Activated CD8-positive, alpha-beta memory T cell treated with anti-CD3 and anti-CD28 coated beads for 36 hours (primary cell): Measurements from ENCODE around the gene WWC1. TPM values are rescaled to one million over a fixed set of nuclear protein-coding genes. Genes with fewer than 3 reads are reported as not detected.

Source experiments
- CTCF ChIA-PET: fragments of 350-600 bp; sonication (Branson Sonifier 250); formaldehyde crosslinking; loops from one replicate; lab custom pipeline; 2021; ENCODE audit warnings: antibody characterized with exemption; lab: Charles Lee
- POLR2A ChIA-PET: fragments of 350-600 bp; sonication (Branson Sonifier 250); formaldehyde crosslinking; loops from one replicate; lab custom pipeline; 2021; ENCODE audit warnings: antibody characterized with exemption; lab: Charles Lee
- total RNA-seq, 2 experiments: library from RNA; stranded (reverse); gene quantifications; one replicate each; pipeline ENCODE4 v1.2.3, GENCODE V29; 2021

WWC1 gene
- total RNA-seq, 2 experiments from 2014 or later, result 1.9 to 3.2 TPM

DNA sequence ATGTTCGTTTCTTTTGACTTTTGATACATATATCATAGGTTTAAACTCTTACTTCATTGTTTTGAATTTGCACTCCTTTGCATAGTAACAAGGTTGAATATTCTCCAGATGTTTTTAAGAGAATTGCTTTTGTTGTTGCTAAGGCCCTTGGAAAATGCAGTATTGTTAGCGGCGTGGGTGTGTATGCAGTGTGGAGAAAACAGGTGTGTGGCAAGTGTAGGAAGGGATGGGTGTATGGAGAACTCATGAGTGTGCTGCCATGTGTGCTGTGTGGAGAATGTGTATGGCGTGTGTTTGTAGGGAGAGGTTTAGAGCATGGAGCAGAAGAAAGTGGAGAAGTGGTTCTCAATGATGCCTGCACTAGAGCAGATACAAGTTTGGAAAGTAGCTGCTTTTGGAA, 87.3 kb downstream of the WWC1 start:
- ChIA-PET POLR2A (no interaction called here), CTCF (no interaction called here)

DNA sequence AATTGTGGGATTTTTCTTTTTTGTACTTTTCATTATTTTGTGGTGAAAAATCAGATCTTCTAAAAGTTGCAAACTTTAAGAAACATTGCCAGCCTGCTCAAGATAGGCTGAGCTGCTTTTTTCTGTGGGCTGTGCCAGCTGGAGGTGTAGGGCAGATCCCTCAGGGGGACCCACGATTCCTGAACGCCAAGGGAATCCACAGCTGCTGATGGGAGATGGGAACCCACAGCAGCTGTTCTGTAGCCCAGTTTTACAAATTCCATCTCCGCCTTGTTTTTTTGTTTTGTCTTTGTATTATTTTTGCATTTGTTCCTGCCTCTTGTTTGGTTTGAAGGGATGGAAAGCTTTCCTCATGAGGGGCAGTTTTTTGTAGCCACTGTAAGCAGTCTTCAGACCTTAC, 91.0 kb downstream of the WWC1 start:
- ChIA-PET CTCF (no interaction called here), POLR2A (no interaction called here)

DNA sequence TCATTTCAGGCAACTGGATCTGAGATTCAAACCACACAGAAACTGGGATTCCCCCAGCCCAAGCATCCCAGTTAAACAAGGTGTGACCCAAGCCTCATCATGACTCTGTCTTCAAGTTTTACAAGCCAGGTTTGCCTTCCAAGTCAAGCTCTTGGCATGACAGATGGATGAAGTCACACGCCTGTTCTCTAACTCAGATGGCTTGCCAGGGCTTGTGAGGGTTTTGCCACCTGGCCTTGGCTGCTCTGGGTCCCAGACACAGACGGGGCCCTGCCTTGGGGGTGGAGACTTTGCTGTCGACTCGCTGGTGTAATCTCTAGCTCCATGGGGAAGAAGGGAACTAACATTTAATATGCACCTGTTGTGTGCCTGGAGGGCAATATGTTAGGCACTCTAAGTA, 99.0 kb downstream of the WWC1 start:
- ChIA-PET CTCF (no interaction called here), POLR2A (no interaction called here)

DNA sequence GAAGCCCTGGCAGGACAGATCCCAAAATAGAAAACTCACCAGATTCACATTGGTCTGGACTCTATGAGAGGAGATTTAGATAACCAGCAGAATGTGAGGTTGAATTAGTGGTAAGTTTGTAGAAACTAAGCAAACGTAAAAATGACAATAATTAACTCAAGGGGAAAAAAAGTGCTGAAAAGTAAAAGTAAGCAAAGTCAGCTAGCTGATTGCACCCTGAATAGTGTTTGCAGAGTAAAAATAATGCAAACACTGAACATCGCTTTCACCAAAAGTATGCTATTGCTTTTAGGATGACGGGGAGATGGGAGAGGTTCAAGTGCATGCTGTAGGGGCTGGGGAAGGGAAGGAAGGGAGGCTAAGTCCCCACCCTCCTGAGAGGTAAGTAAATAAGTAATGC, 102.3 kb downstream of the WWC1 start:
- CTCF ChIA-PET, result no interaction called here
- POLR2A ChIA-PET, result no interaction called here

DNA sequence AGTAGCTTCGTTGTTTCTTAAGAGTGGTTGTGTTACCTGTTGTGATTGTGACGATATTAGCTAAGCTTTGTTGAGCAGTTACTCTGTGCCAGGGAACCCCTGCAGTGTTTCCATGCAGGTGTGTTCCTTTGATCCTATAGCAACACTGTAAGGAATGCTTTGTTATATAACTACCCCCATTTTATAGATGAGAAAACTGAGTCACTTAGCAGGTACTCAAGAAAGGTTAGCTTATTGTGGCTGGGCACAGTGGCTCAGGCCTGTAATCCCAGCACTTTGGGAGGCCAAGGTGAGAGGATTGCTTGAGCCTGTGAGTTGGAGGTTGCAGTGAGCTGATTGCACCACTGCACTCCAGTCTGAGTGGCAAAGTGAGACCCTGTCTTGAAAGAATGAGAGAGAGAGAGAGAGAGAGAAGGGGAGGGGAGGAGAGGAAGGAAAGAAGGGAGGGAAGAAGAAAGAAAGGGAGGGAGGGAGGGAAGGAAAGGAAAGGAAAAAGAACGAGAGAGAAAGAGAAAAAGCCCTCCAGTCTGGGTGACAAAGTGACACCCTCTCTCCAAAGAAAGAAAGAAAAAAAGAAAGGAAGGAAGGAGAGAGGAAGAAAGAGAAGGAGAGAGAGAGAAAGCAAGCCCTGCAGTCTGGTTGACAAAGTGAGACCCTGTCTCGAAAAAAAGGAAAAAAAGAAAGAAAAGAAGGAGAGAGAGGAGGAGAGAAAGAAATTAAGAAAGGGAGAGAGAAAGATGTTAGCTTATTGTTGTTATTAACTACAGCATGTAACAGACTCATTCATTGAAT, 109.2 kb downstream of the WWC1 start:
- CTCF ChIA-PET, result no interaction called here
- POLR2A ChIA-PET, result no interaction called here

DNA sequence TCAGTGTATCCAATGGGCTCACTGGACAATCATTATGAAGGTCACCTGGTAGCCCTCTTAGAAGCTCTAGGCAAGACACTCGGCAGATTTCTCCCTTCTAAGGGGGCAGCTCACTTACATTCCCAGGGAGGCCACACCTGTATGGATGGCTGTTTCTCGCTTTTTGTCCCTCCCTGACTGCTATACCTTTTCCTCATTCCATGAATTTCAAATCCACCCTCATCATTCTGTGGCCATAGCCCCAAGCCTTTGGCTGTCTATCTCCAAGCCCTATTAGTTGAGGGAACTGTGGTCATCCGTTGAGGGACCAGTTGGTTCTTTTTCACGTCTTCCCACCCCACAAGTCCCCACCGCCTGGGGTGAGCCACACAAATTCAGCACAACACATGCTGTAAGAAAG, 109.8 kb downstream of the WWC1 start:
- CTCF ChIA-PET, result no interaction called here
- POLR2A ChIA-PET, result no interaction called here

DNA sequence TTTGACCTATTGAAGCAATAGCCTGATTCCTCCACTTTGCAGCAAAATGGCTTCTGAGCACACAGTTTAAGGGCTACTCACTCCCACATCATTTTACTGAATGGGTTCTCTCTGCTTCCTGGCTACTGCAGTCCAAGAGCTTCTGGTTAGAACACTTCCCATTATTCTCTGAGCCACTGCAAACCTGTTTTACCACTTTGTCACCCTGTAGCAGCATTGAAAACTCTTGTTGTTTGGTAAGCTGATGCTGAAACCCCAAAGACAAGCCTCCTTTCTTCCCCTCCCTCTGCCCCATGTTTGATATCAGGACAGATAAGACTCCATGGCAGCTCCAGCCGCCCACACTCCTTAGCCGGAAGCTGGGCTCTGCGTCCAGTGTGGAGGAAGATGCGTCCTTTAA, 110.4 kb downstream of the WWC1 start:
- CTCF ChIA-PET, result no interaction called here
- POLR2A ChIA-PET, result no interaction called here

DNA sequence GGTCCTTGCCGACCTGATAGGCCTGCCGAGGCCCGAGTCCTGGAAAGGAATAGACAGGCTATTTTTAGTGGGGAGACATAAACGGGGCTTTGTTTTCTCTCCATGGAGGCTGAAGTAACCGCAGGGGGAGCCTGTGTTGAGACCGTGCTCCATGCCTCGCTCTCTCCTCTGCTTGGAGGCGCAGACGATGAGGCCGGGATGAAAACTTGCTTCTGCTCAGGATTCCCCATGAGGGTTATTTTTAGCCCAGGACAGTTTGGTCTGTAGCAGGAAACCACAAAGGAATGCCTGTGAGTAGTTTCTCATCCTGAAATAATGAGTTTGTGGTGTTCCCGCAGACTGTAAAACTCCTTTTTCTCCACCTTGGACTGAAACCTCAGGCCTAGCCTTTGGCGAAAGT, 112.9 kb downstream of the WWC1 start:
- CTCF ChIA-PET, result no interaction called here
- POLR2A ChIA-PET, result no interaction called here

DNA sequence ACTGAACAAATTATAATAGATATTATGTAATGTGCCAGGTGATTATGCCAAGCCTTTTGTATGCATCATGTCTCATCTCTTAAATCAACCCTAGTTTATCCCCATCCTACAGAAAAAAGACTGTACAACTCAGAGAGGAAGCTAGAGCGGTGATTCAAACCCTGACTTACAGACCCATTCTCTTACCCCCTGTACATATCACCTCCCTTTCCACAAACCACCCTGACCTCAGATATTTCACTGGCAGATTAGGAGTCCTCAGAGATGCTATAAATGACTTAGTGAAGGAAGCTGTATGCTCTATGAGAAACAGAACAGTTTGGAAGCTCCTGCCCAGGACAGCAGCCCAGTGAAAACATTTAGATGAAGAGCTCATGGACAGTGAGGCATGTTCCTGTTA, 115.8 kb downstream of the WWC1 start:
- POLR2A ChIA-PET, result no interaction called here
- CTCF ChIA-PET, result interaction anchor here (1.3 kb wide), 1 partner anchor 138 kb away, joined by 4 read pairs; no protein-coding TSS in a partner anchor

DNA sequence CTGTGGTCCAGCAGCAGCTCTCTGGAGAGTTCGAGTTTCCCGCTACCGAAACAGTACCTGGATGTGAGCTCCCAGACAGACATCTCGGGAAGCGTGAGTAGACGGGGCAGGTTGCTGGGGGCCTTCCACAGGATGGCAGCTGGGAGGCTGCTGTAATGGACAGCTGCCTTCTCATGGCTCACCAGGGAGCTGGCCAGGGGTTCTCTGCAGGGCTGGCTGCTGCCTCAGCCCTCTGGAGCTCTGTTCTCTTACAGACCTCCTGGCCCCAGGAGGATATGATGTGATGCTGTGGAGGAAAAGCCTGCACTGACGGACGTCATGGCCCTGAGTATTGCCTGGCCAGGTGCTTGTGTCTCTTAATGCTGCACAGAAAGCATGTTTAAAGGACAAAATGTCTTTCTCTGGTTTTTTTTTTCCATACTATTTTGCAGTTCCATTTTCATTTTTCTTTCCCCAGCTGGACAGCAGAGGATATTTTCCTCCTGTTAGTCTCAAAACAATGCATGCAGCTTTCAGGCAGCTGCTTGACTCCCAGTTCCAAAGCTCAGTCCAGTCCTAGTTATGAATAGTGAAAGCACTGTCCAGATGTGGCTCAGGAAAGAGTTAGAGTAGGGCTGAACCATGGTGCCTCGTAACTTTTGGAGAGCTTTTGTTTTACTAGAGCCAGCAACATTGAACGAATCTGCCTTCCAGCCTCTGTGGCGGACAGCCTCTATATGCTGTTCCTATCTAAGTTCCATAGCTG, 117.3 kb downstream of the WWC1 start:
- POLR2A ChIA-PET, result no interaction called here
- CTCF ChIA-PET, result no interaction called here

DNA sequence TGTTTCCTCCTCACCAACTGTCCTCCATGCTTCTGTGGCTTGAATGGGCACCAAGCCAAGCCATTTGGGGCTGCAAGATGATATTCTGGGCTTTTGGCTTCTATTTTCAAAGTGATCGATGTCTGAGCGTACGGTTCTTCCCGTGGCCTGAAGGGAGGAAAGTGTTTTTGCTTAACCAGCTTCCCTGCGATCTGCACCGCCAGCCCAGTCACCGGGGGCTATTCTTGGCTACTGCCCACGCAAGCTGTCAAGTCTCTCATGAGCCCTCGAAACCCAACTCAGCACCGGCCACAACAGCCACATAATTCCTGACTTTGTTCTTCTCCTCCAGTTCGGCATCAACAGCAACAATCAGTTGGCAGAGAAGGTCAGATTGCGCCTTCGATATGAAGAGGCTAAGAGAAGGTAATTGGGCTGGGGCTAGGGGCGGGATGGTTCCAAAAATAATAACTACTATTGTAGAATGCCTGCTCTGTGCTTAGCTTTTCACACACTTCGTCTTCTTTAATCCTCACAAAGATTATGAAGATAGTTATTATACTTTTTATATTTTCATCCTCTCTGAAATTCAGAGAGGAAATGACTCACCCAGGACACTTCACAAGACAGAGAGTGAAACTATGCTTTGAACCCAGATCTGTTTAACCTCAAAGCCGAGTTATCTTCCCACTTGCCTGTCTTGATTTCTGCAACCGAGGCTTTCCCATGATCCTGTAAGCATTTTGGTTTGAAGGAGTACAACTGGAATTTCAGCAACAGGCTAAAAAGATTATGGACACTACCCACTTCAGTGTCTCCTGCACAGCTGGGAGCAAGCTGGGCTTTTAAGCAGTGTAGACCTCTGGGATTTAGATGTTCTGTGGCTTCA, 118.4 kb downstream of the WWC1 start:
- ChIA-PET POLR2A (no interaction called here), CTCF (no interaction called here)

DNA sequence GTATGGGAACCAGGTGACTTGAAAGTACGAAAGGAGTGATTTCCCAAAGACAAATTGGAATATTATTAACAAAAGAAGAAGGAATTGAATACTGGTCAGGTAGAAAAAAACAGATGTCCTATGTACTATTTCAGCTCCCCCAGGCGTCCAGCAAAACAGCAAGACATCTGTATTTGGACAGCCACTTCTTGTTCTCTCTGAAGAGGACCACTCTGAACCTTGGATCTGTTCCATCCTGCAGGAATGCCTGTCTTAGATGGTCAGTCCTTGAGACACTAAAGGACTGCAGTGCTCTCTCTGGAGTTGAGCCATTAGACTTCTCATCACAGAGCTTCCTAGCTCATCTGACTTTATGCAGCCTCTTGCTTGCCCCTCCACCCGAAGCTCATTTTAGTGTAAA, 120.4 kb downstream of the WWC1 start:
- ChIA-PET CTCF (no interaction called here), POLR2A (no interaction called here)

DNA sequence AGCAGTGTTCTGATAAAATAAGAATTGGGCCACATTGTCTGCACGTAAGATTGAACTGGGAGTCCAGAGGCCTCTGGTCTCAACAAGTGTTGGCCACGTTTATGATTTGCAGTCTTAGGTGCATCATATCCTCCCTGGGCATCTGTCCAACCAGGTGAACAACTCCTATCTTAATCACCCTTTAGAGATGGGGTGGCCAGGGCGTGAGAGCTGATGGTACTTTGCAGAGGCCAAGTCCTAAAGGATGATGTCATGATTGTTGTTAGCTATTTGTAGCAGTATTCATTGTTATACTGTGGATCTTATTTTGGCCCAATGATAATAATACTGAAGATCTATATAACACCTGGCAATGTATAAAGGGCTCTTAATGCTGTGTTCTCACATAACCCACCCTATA, 121.6 kb downstream of the WWC1 start:
- CTCF ChIA-PET, result no interaction called here
- POLR2A ChIA-PET, result no interaction called here

DNA sequence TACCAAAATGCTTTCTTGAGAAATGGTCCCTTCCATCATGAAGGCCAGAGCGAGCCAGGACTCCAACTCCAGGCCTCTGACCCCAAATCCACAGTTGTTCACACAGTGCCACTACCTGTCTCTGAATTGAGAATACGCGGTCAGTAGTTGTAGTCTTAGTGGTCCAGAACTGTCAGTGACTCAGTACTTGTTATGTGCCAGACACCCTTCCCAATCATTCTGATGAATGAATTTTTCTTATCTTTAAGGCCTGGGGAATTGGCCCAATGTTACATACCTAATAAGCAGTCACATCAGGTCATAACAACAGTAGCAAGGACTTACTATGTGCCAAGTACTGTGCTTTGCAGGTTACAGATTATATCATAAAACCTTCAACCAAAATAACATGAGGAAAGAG, 122.2 kb downstream of the WWC1 start:
- ChIA-PET CTCF (interaction anchor here (0.5 kb wide), 1 partner anchor 1170 kb away, joined by 4 read pairs; the partner anchor contains the start of gene SPDL1), POLR2A (interaction anchor here (0.6 kb wide), 1 partner anchor 8 kb away, joined by 3 read pairs; no protein-coding TSS in a partner anchor)

DNA sequence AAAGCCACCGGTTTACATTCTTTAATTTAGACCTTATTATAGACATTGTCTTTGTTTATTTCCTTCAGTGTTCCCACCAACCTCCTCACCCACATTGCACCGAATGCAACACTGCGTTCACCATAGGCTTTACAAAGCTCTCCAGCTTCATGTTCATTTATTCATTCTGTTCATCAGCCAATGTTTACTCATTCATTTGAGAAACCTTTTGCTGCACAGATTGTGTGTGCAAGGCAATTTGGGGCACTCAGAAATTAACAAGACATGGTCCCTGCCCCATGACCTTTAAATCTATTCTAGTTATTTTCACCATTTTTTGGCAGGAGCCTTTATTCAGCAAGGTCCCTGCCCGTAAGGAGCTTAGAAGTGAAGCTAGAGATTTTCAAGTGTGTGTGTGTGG, 124.0 kb downstream of the WWC1 start:
- ChIA-PET CTCF (no interaction called here), POLR2A (no interaction called here)

DNA sequence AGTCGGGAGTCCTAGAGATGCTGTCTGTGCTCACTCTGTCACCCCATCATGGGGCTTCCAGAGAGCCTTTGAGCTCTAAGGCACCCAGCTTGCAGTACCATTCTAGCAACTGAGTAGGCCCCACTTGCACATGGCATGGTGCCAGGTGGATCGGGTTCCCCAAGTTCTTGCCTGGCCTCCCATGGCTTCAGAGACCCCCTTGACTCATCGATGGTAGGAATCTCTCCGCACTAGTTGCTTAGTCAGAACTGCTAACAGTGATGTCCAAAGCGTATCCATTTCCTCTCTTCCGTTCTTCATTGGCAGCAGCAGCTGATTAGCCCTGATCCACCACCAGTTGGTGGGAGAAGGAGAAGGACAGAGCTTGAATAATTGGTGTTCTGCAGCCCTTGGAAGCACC, 124.5 kb downstream of the WWC1 start:
- CTCF ChIA-PET, result no interaction called here
- POLR2A ChIA-PET, result no interaction called here

DNA sequence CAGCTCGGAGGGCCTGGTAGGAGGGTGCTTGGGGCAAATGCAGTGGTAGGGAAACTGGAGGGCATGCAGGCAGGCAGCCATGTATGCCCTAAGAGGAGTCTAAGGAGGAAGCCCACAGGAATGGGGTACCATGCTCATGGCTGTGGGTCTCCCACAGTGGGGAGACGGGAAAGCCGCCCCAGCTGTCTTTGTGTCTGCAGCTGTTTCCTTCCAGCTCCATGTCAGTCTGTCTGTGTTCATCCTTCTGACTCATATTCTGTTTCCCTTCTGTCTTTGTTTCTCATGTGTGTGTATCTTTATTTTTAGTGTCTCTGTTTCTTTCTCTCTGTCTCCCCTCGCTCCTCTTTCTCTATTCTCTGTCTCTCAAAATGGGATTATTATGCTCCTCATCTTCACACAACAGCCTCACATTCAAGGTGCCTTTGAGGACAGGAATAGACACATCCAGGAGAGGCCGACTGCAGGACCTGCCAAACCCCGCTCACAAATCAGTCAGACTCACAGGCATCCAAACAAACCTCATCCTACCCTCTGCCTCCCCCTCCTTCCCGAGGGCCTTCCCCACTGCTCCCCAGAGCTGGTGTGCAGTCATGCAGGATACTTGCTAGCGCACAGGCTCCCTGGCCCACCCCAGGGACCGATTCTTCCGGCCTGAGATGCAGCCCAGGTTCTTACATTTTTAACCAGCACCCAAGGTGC, 126.4 kb downstream of the WWC1 start:
- CTCF ChIA-PET, result no interaction called here
- POLR2A ChIA-PET, result no interaction called here

DNA sequence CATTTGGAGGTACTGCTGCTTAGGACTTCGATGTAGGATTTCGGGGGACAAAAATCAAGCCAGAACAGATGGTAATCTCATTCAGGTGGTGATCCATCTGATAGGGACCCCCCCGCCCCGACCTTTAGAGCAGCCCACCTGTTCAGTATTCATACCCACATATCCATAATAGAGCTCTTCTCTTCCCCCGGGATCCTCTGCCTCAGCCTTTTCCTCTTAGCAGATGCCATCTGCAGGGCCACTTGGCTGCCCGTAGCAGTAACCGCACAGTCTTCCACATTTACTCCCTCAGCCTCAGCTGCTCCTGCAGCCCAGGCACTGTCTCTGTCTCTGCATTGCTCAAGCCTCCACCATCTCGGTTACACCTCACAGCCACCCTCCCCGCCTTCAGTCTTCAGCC, 129.0 kb downstream of the WWC1 start:
- CTCF ChIA-PET, result no interaction called here
- POLR2A ChIA-PET, result no interaction called here

DNA sequence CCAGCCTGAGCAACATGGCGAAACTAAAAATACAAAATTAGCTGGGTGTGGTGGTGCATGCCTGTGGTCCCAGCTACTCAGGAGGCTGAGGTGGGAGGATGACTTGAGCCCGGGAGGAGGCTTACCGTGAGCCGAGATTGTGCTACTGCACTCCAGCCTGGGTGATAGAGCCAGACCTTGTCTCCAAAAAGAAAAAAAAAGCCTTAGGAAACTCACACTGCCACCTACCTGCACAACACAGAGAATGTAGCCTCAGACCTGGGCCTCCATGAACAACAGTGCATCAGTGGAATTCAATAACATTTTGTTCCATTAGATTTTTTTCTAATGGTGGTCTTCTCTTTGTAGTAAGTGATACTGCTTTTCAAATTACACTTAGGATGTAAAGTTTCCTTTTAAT, 131.0 kb downstream of the WWC1 start:
- ChIA-PET CTCF (no interaction called here), POLR2A (no interaction called here)
